T-helper 17 cell (primary cell): Measurements from ENCODE around the gene VN1R2. TPM values are rescaled to one million over a fixed set of nuclear protein-coding genes. Genes with fewer than 3 reads are reported as not detected.
A peak's percentile ranks its signal among the peaks of the same experiment; 100 is the strongest.
"Not testable (repeated sequence)": the region's sequence is repeated elsewhere in the genome, so short reads cannot be mapped to it uniquely, and the experiment has no call there.

ENCODE experiments used
- ATAC-seq: fragments of 150-1000 bp; cut with Tn5 transposase; 2 replicates; pipeline ENCODE4 v1.10.0; 2021; ENCODE audit warnings: mild to moderate bottlenecking, moderate library complexity
- DNase-seq, 3 donors: peaks; one replicate each; pipeline versions ENCODE4 v3.0.0 to v3.0.0-alpha.2; 2020 to 2021
- H3K9me3 ChIP-seq: one replicate; pipeline ENCODE4 v1.7.0; 2013; ENCODE audit warnings: low read length, mild to moderate bottlenecking; ENCODE audit not compliant: control insufficient read depth, poor library complexity, severe bottlenecking
- H3K27ac Mint-ChIP-seq: one replicate; pipeline ENCODE4 v1.8.0; 2022; ENCODE audit warnings: mild to moderate bottlenecking, moderate library complexity, mixed read lengths
- H3K27me3 Mint-ChIP-seq: one replicate; pipeline ENCODE4 v1.8.0; 2022; ENCODE audit warnings: mixed read lengths
- H3K36me3 Mint-ChIP-seq: one replicate; pipeline ENCODE4 v1.8.0; 2022; ENCODE audit warnings: low read depth, mixed read lengths
- H3K4me1 Mint-ChIP-seq: one replicate; pipeline ENCODE4 v1.8.0; 2022; ENCODE audit warnings: mild to moderate bottlenecking, mixed read lengths
- H3K4me3 Mint-ChIP-seq: one replicate; pipeline ENCODE4 v1.8.0; 2022; ENCODE audit warnings: mild to moderate bottlenecking, moderate library complexity, mixed read lengths
- total RNA-seq, 4 donors: library from RNA in 2 of 4; stranded (reverse) in 2 of 4; gene quantifications; one replicate each; pipeline ENCODE4 v1.2.3 and lab custom pipeline; 2022 to 2026

The VN1R2 gene, protein sequence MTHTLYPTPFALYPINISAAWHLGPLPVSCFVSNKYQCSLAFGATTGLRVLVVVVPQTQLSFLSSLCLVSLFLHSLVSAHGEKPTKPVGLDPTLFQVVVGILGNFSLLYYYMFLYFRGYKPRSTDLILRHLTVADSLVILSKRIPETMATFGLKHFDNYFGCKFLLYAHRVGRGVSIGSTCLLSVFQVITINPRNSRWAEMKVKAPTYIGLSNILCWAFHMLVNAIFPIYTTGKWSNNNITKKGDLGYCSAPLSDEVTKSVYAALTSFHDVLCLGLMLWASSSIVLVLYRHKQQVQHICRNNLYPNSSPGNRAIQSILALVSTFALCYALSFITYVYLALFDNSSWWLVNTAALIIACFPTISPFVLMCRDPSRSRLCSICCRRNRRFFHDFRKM
- total RNA-seq, result not detected
- 0 reads per million in 2 donors for total RNA-seq (lab: John Stamatoyannopoulos, UW)

- not testable (repeated sequence) for DNase-seq, H3K36me3 Mint-ChIP-seq, H3K4me1 Mint-ChIP-seq, H3K4me3 Mint-ChIP-seq, H3K27ac Mint-ChIP-seq, ATAC-seq, H3K27me3 Mint-ChIP-seq
- peaks cover 15% of the 10 kb centered on the region for H3K9me3 ChIP-seq
These were observed at the start of gene VN1R2 for GRCh38 chr19:53257715-53258342. Gene VN1R2 (plus strand): TSS chr19:53258292. CDS start chr19:53258376, 84 bp downstream.

DNA sequence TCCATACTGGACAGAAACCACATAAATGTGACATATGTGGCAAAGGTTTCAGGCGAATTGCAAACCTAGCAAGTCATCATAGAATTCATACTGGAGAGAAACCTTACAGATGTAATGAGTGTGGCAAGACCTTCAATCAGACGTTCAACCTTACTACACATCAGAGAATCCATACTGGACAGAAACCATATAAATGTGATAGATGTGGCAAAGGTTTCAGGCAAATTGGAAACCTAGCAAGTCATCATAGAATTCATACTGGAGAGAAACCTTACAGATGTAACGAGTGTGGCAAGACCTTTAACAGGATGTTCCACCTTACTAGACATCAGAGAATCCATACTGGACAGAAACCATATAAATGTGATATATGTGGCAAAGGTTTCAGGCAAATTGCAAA lies 46.5 kb upstream of the VN1R2 start:
- not testable (repeated sequence) for H3K4me3 Mint-ChIP-seq, H3K27me3 Mint-ChIP-seq, H3K27ac Mint-ChIP-seq, DNase-seq, H3K4me1 Mint-ChIP-seq, ATAC-seq
- peaks cover 43% of the 10 kb centered on the region for H3K9me3 ChIP-seq
- peaks cover 10% of the 10 kb centered on the region for H3K36me3 Mint-ChIP-seq

DNA sequence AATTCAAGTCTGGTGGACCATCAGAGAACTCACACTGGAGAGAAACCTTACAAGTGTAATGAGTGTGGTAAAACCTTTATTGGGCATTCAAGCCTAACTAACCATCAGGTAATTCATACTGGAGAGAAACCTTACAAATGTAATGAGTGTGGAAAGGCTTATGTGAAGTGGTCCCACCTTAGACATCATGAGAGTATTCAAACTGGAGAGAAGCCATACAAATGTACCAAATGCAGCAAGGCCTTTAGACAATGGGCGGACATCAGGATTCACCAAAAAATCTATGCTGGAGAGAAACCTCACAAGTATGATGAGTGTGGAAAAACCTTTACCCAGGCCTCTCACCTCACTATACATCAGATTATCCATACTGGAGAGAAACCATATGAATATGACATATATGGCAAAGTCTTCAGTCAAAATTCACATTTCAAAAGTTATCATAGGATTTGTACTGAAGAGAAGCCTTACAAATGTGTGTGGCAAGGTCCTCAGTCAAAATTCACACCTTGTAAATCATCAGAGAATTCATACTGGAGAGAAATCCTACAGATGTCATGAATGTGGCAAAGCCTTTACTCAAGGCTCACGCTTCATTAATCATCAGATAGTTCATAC lies 45.3 kb upstream of the VN1R2 start:
- DNase-seq (no peak), ATAC-seq (no peak)
- H3K9me3 ChIP-seq, result peaks cover 43% of the 10 kb centered on the region
- no peak overlapping the region for H3K27ac Mint-ChIP-seq
- H3K27me3 Mint-ChIP-seq, result no peaks in the 10 kb centered on the region
- H3K4me1 Mint-ChIP-seq, result no peaks in the 10 kb centered on the region
- H3K36me3 Mint-ChIP-seq, result peaks cover 7% of the 10 kb centered on the region
- no peak overlapping the region for H3K4me3 Mint-ChIP-seq

DNA sequence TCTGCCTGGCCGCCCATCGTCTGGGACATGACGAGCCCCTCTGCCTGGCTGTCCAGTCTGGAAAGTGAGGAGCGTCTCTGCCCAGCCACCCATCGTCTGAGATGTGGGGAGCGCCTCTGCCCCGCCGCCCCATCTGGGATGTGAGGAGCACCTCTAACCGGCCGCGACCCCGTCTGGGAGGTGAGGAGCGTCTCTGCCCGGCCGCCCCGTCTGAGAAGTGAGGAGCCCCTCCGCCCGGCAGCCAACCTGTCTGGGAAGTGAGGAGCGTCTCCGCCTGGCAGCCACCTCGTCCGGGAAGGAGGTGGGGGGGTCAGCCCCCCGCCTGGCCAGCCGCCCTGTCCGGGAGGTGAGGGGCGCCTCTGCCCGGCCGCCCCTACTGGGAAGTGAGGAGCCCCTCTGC lies 35.4 kb upstream of the VN1R2 start:
- H3K27ac Mint-ChIP-seq, H3K27me3 Mint-ChIP-seq, ATAC-seq, DNase-seq, H3K4me1 Mint-ChIP-seq, H3K36me3 Mint-ChIP-seq, H3K4me3 Mint-ChIP-seq: not testable (repeated sequence)
- peaks cover 17% of the 10 kb centered on the region for H3K9me3 ChIP-seq

DNA sequence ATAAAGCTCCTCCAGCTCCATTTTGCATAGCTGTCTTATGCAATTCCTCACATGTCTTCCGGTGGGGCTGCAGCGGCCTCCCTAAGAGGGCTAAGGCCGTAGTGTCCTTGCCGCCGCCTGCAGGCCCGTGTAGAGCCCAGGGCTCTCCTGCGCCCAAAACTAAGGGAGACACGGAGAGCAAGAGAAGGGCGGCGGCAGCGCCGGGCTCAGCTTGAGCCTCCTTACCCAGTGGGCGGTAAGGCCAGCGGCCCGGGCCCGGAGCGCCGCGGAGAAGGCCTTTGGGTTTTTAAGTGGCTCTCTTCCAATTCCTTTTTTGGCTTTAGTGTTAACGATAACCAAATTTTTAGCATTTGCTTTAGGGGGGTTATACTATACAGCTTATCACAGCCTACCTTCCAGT lies 33.5 kb upstream of the VN1R2 start:
- H3K9me3 ChIP-seq, result peaks cover 13% of the 10 kb centered on the region

GRCh38 chr19:53237114-53237777 lies 20.8 kb upstream of the VN1R2 start:
- peaks cover 20% of the 10 kb centered on the region for H3K9me3 ChIP-seq
- H3K4me3 Mint-ChIP-seq, result no peak overlapping the region
- peaks cover 3% of the 10 kb centered on the region for H3K36me3 Mint-ChIP-seq
- H3K27ac Mint-ChIP-seq, result no peak overlapping the region
- no peaks in the 10 kb centered on the region for H3K4me1 Mint-ChIP-seq
- no peaks in the 10 kb centered on the region for H3K27me3 Mint-ChIP-seq
- DNase-seq (no peak), ATAC-seq (no peak)

More for the DNA sequence above, 33.5 kb upstream of the VN1R2 start:
- DNase-seq, result no peak
- H3K4me3 Mint-ChIP-seq, result no peak overlapping the region
- peaks cover 2% of the 10 kb centered on the region for H3K36me3 Mint-ChIP-seq
- H3K4me1 Mint-ChIP-seq, result no peaks in the 10 kb centered on the region
- H3K27ac Mint-ChIP-seq, result no peak overlapping the region
- H3K27me3 Mint-ChIP-seq, result no peaks in the 10 kb centered on the region
- no peak for ATAC-seq

DNA sequence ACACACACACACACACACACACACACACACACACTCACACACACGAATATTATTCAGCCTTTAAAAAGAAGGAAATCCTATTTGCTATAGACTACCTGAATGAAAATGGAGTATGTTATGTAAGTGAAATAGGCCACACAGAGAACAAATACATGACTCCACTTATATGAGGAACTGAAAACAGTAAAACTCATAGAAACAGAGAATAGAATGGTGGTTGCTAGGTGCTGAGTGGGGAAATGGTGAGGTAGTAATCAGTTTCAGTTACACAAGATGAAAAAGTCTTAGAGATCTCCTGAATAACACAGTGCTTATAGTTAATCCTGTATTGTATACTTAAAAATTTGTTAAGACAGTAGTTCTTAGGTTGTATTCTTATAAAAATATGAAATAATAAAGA lies 11.6 kb upstream of the VN1R2 start:
- no peaks in the 10 kb centered on the region for H3K27me3 Mint-ChIP-seq
- peaks cover 5% of the 10 kb centered on the region for H3K36me3 Mint-ChIP-seq

GRCh38 chr19:53254411-53255341 lies 3.4 kb upstream of the VN1R2 start, which contains the start of gene ZNF677:
Gene ZNF677 (minus strand): TSS chr19:53254873. CDS start chr19:53251550, 3,323 bp downstream.
- DNase-seq (peak; percentile 59 to 66 (median 62)), ATAC-seq (peak; percentile 100)
- H3K9me3 ChIP-seq, result peaks cover 17% of the 10 kb centered on the region
- Mint-ChIP-seq H3K4me1 (peaks cover 3% of the 10 kb centered on the region), H3K27me3 (no peaks in the 10 kb centered on the region), H3K36me3 (peaks cover 7% of the 10 kb centered on the region), H3K27ac (no peak within 1 kb of the TSS), H3K4me3 (peak within 1 kb of the TSS; percentile 78)

More for the DNA sequence above, 11.6 kb upstream of the VN1R2 start:
- H3K4me3 Mint-ChIP-seq, result no peak overlapping the region
- DNase-seq, result no peak
- ATAC-seq, result no peak
- H3K27ac Mint-ChIP-seq, result no peak overlapping the region
- peaks cover 3% of the 10 kb centered on the region for H3K9me3 ChIP-seq
- no peaks in the 10 kb centered on the region for H3K4me1 Mint-ChIP-seq

DNA sequence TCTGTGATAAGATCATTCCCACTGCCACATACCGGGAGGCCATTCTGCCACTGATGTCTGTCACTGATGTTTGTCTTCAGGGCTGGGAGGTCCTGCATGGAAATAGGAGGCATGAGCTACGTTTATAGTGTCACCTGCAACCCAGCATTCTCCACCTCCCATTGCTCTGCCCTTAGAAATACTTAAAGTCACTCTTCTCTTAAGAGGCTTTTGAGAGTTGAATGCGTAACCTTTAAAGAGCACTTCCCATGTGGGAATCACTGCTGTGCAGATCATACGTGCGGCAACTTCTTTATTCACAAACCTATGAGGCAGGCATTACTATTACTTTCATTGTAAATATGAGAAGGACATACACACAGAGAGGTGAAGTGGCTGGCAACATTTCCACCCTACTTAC lies 9.5 kb downstream of the VN1R2 start, which contains the start of gene VN1R4:
Gene VN1R4, minus strand, starts transcription at position 101 of the 400 bp plus-strand sequence. Its CDS starts 58 bp downstream, at position 43.
- H3K27ac Mint-ChIP-seq, H3K27me3 Mint-ChIP-seq, ATAC-seq, H3K9me3 ChIP-seq, H3K36me3 Mint-ChIP-seq, DNase-seq, H3K4me3 Mint-ChIP-seq, H3K4me1 Mint-ChIP-seq: not testable (repeated sequence)

DNA sequence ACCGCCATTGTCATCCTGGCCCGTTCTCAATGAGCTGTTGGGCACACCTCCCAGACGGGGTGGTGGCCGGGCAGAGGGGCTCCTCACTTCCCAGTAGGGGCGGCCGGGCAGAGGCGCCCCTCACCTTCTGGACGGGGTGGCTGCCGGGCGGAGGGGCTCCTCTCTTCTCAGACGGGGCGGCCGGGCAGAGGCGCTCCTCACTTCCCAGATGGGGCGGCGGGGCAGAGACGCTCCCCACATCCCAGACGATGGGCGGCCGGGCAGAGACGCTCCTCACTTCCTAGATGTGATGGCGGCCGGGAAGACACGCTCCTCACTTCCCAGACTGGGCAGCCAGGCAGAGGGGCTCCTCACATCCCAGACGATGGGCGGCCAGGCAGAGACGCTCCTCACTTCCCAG lies 11.8 kb downstream of the VN1R2 start:
- H3K27me3 Mint-ChIP-seq, H3K27ac Mint-ChIP-seq, H3K9me3 ChIP-seq, DNase-seq, ATAC-seq, H3K4me1 Mint-ChIP-seq, H3K36me3 Mint-ChIP-seq, H3K4me3 Mint-ChIP-seq: not testable (repeated sequence)

- Mint-ChIP-seq H3K36me3 (no peaks in the 10 kb centered on the region), H3K4me3 (no peak overlapping the region), H3K4me1 (no peaks in the 10 kb centered on the region)
These were observed 14.0 kb downstream of the VN1R2 start for GRCh38 chr19:53272044-53272443.

DNA sequence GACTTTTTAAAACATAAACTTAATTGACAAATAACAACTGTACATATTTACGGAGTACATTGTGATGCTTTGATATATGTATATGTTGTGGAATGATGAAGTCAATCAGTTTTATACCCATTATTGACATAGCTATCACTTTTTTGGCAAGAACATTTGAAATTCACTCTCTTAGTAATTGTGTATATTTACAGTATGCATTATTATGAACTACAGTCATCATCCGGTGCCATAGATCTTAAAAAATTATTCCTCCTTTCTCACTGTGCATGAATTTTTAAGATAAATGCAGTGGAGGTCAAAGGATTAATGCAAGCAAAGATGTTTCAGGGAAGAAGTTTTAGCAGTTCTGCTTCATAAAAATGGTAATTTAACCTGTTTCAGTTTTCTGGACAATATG lies 17.4 kb downstream of the VN1R2 start:
- H3K4me3 Mint-ChIP-seq, result no peak overlapping the region
- no peak overlapping the region for H3K27ac Mint-ChIP-seq
- no peaks in the 10 kb centered on the region for H3K36me3 Mint-ChIP-seq
- no peak for DNase-seq
- H3K9me3 ChIP-seq, result no peaks in the 10 kb centered on the region
- no peaks in the 10 kb centered on the region for H3K27me3 Mint-ChIP-seq
- no peak for ATAC-seq
- no peaks in the 10 kb centered on the region for H3K4me1 Mint-ChIP-seq

More at GRCh38 chr19:53272044-53272443, 14.0 kb downstream of the VN1R2 start:
- DNase-seq (no peak), ATAC-seq (no peak)
- Mint-ChIP-seq H3K27ac (no peak overlapping the region), H3K27me3 (no peaks in the 10 kb centered on the region)
- H3K9me3 ChIP-seq, result no peaks in the 10 kb centered on the region
